ENCODE measurements around the gene ZNF546. TPM values are rescaled to one million over a fixed set of nuclear protein-coding genes. Genes with fewer than 3 reads are reported as not detected.

The ZNF546 gene
- total RNA-seq, 2 donors from 2014 or later, result 3.9 to 4.3 TPM

DNA sequence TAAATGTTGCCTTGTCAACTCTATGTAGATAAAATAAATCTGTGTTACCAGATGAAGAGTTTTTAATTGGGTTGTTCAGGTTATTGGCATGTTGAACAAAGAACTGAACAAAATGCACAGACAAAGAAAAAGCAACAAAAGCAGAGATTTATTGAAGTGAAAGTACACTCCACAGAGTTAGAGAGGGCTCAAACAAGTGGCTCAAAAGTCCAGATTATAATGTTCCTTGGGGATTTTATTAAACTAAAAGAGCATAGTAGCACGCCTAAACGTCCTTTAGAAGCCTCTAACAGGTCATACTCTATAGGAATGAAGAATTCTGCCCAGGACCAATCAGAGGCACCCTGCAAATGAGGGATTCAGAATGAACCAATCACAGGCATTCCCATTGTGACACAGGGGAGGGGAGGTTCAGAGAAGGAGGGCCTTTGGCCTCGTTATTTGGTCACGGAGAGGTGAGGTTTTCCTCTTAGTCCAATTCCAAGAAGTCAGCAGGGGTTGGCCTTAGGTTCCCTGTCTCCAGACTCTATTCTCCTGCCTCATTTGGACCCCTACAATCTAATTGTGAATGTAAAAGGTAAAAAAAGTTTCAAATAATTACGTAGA, 13.1 kb upstream of the ZNF546 start:
- peaks cover 29% of the 10 kb centered on the region for H3K36me3 ChIP-seq
- peaks cover 0 to 17% of the 10 kb centered on the region in 2 donors for H3K9me3 ChIP-seq

GRCh38 chr19:39986643-39987042, 10.2 kb upstream of the ZNF546 start:
- Histone ChIP-seq H3K36me3 (peaks cover 1% of the 10 kb centered on the region), H3K4me1 (no peaks in the 10 kb centered on the region), H3K27ac (no peak overlapping the region), H3K27me3 (no peaks in the 10 kb centered on the region), H3K4me3 (no peak overlapping the region), H3K9me3 (peaks cover 0 to 17% of the 10 kb centered on the region in 2 donors)
- no peak for DNase-seq (ENCODE audit: low spot score)
- TF ChIP-seq, protein P1, sequence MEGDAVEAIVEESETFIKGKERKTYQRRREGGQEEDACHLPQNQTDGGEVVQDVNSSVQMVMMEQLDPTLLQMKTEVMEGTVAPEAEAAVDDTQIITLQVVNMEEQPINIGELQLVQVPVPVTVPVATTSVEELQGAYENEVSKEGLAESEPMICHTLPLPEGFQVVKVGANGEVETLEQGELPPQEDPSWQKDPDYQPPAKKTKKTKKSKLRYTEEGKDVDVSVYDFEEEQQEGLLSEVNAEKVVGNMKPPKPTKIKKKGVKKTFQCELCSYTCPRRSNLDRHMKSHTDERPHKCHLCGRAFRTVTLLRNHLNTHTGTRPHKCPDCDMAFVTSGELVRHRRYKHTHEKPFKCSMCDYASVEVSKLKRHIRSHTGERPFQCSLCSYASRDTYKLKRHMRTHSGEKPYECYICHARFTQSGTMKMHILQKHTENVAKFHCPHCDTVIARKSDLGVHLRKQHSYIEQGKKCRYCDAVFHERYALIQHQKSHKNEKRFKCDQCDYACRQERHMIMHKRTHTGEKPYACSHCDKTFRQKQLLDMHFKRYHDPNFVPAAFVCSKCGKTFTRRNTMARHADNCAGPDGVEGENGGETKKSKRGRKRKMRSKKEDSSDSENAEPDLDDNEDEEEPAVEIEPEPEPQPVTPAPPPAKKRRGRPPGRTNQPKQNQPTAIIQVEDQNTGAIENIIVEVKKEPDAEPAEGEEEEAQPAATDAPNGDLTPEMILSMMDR (IDR thresholded peaks at IDR 0.05), result no peak

More for the DNA sequence above, 13.1 kb upstream of the ZNF546 start:
- TF ChIP-seq, protein P1 (IDR thresholded peaks at IDR 0.05), result no peak
- H3K27me3 ChIP-seq, result no peaks in the 10 kb centered on the region
- DNase-seq (ENCODE audit: low spot score), result no peak
- no peak overlapping the region for H3K4me3 ChIP-seq
- no peak overlapping the region for H3K27ac ChIP-seq
- no peaks in the 10 kb centered on the region for H3K4me1 ChIP-seq

DNA sequence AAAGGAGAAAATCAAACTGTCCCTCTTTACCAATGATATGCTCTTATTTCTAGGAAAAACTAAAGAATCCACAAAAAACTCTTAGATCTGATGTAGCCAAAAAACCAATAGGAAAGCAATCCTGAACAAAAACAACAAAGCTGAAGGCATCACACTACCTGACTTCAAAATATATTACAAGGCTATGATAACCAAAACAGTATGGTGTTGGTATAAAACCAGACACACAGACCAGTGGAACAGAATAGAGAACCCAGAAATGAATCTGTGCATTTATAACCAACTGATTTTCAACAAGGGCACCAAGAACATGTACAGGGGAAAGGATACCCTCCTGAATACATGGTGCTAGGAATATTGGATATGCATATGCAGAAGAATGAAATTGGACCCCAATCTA, 9.7 kb upstream of the ZNF546 start:
- peaks cover 0 to 17% of the 10 kb centered on the region in 2 donors for H3K9me3 ChIP-seq
- H3K36me3 ChIP-seq, result no peaks in the 10 kb centered on the region
- no peaks in the 10 kb centered on the region for H3K4me1 ChIP-seq
- no peak for DNase-seq (ENCODE audit: low spot score)
- H3K27me3 ChIP-seq, result no peaks in the 10 kb centered on the region
- TF ChIP-seq, protein P1 (IDR thresholded peaks at IDR 0.05), result no peak
- no peak overlapping the region for H3K4me3 ChIP-seq
- no peak overlapping the region for H3K27ac ChIP-seq

- Histone ChIP-seq H3K27ac (no peak overlapping the region), H3K27me3 (no peaks in the 10 kb centered on the region), H3K4me1 (no peaks in the 10 kb centered on the region), H3K4me3 (no peak overlapping the region), H3K9me3 (peaks cover 0 to 17% of the 10 kb centered on the region in 2 donors), H3K36me3 (no peaks in the 10 kb centered on the region)
- TF ChIP-seq, protein P1 (IDR thresholded peaks at IDR 0.05), result no peak
- DNase-seq (ENCODE audit: low spot score), result no peak
Measured at GRCh38 chr19:39987596-39987995, 9.3 kb upstream of the ZNF546 start.

- no peak overlapping the region for H3K27ac ChIP-seq
- TF ChIP-seq, protein P1 (IDR thresholded peaks at IDR 0.05), result no peak
- H3K9me3 ChIP-seq, result no peaks in the 10 kb centered on the region
- no peak for DNase-seq (ENCODE audit: low spot score)
- no peaks in the 10 kb centered on the region for H3K27me3 ChIP-seq
- no peak overlapping the region for H3K4me3 ChIP-seq
- no peaks in the 10 kb centered on the region for H3K36me3 ChIP-seq
- H3K4me1 ChIP-seq, result peaks cover 2 to 17% of the 10 kb centered on the region in 2 donors
Measured at GRCh38 chr19:39993605-39994004, 3.3 kb upstream of the ZNF546 start.

DNA sequence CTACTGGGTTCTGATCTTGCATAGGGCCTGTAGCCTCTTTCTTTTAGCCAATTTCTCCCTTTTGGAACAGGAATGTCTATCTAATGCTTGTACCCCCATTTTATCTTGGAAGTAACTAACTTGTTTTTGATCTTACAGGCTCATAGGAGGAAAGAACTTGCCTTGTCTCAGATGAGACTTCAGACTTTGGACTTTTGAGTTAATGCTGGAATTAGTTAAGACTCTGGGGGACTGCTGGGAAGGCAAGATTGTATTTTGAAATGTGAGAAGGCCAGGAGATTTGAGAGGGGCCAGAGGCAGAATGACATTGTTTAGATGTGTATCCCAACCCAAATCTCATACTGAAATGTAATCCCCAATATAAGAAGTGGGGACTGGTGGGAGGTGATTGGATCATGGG, 2.5 kb upstream of the ZNF546 start:
- TF ChIP-seq, protein P1 (IDR thresholded peaks at IDR 0.05), result no peak
- Histone ChIP-seq H3K4me1 (peaks cover 2 to 17% of the 10 kb centered on the region in 2 donors), H3K27me3 (no peaks in the 10 kb centered on the region), H3K4me3 (no peak overlapping the region), H3K9me3 (no peaks in the 10 kb centered on the region), H3K36me3 (no peaks in the 10 kb centered on the region), H3K27ac (no peak overlapping the region)
- DNase-seq (ENCODE audit: low spot score), result no peak

Data from right atrium auricular region (tissue), 2 donors.